ENCODE measurements around the gene SUGT1.
A peak's percentile ranks its signal among the peaks of the same experiment; 100 is the strongest.

Gene SUGT1

DNA sequence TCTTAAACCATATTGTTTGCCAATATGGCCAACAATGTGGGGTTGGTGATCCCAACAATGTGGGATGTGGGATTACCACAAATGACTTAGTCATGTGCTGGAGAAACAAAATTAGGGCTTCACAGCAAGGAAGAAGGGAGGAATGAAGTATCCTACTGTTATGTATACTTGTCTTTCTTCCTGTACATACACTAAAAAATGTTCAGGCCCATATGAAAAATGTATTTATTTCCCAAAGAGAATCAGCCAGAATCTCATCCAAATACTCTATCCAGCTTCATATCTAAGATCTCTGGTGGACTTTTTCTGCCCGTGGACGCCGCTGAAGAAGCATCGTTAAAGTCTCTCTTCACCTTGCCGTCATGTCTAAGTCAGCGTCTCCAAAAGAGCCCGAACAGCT is 10.5 kb upstream of the SUGT1 start, which contains the start of gene HNRNPA1L2:
Gene HNRNPA1L2, plus strand, starts transcription at position 301 of the 400 bp plus-strand sequence. Its CDS starts 62 bp downstream, at position 363.
- Histone ChIP-seq H3K9me3 (ENCODE audit: control insufficient read depth, low read length) (no peaks in the 10 kb centered on the region), H3K4me3 (ENCODE audit: low read depth, low read length) (no peak within 1 kb of the TSS), H3K4me2 (ENCODE audit: low read length) (no peak within 1 kb of the TSS), H3K4me1 (no peaks in the 10 kb centered on the region), H3K27me3 (ENCODE audit: control insufficient read depth, insufficient read depth, low read length) (no peaks in the 10 kb centered on the region), H3K27ac (no peak within 1 kb of the TSS), H3K36me3 (ENCODE audit: control insufficient read depth, insufficient read depth, low read length) (no peaks in the 10 kb centered on the region), H3K79me2 (no peaks in the 10 kb centered on the region), H3K9ac (no peak within 1 kb of the TSS), H2AFZ (no peak within 1 kb of the TSS)
- TF ChIP-seq, protein P1, sequence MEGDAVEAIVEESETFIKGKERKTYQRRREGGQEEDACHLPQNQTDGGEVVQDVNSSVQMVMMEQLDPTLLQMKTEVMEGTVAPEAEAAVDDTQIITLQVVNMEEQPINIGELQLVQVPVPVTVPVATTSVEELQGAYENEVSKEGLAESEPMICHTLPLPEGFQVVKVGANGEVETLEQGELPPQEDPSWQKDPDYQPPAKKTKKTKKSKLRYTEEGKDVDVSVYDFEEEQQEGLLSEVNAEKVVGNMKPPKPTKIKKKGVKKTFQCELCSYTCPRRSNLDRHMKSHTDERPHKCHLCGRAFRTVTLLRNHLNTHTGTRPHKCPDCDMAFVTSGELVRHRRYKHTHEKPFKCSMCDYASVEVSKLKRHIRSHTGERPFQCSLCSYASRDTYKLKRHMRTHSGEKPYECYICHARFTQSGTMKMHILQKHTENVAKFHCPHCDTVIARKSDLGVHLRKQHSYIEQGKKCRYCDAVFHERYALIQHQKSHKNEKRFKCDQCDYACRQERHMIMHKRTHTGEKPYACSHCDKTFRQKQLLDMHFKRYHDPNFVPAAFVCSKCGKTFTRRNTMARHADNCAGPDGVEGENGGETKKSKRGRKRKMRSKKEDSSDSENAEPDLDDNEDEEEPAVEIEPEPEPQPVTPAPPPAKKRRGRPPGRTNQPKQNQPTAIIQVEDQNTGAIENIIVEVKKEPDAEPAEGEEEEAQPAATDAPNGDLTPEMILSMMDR (IDR thresholded peaks at IDR 0.05), result no peak

DNA sequence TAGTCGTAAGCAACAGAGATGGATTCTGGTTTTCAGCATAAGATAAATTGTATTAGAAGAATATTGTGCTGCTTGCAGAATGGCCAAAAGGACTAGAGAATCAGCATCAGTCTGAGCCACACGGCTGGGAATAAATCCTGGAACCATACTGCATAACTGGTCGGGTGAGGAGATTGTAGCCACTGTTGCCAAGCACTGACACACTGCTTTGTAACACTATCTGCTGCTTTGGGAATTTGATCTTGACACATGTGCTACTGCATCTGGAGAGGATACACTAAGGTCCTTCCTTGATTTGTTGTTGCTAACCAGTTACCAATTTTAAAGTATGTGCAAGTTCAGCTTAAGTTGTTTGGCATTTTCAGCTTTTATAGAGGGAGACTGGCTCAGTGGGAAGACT is 8.5 kb upstream of the SUGT1 start:
- Histone ChIP-seq H3K4me1 (no peaks in the 10 kb centered on the region), H3K4me2 (ENCODE audit: low read length) (no peak overlapping the region), H3K9ac (no peak overlapping the region), H3K9me3 (ENCODE audit: control insufficient read depth, low read length) (no peaks in the 10 kb centered on the region), H3K36me3 (ENCODE audit: control insufficient read depth, insufficient read depth, low read length) (no peaks in the 10 kb centered on the region), H3K27me3 (ENCODE audit: control insufficient read depth, insufficient read depth, low read length) (no peaks in the 10 kb centered on the region), H3K4me3 (ENCODE audit: low read depth, low read length) (no peak overlapping the region), H3K27ac (no peak overlapping the region), H2AFZ (no peak overlapping the region), H3K79me2 (no peaks in the 10 kb centered on the region)
- TF ChIP-seq, protein P1 (IDR thresholded peaks at IDR 0.05), result no peak

DNA sequence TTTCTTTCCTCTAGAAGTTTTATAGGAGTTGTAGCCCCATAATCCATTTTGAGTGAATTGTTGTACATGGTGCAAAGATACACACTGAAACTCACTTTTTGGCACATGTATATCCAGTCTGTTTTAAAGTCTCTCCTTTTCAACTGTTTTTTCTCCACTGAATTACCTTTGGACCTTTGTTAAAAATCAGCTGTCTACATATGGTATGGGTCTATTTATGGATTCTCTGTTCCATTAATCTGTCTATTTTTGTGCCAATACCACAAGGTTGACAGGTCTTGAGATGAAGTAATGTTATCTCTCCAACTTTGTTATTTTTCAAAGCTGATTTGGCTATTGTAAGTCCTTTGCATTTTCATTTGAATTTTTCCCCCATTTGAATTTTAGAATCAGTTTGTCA is 5.7 kb upstream of the SUGT1 start:
- no peaks in the 10 kb centered on the region for H3K9me3 ChIP-seq (ENCODE audit: control insufficient read depth, low read length)
- TF ChIP-seq, protein P1 (IDR thresholded peaks at IDR 0.05), result no peak
- H3K36me3 ChIP-seq (ENCODE audit: control insufficient read depth, insufficient read depth, low read length), result no peaks in the 10 kb centered on the region
- no peak overlapping the region for H3K9ac ChIP-seq
- H3K4me3 ChIP-seq (ENCODE audit: low read depth, low read length), result no peak overlapping the region
- H3K27ac ChIP-seq, result no peak overlapping the region
- H3K4me2 ChIP-seq (ENCODE audit: low read length), result no peak overlapping the region
- H2AFZ ChIP-seq, result no peak overlapping the region
- H3K79me2 ChIP-seq, result no peaks in the 10 kb centered on the region
- H3K4me1 ChIP-seq, result peaks cover 2% of the 10 kb centered on the region
- H3K27me3 ChIP-seq (ENCODE audit: control insufficient read depth, insufficient read depth, low read length), result no peaks in the 10 kb centered on the region

DNA sequence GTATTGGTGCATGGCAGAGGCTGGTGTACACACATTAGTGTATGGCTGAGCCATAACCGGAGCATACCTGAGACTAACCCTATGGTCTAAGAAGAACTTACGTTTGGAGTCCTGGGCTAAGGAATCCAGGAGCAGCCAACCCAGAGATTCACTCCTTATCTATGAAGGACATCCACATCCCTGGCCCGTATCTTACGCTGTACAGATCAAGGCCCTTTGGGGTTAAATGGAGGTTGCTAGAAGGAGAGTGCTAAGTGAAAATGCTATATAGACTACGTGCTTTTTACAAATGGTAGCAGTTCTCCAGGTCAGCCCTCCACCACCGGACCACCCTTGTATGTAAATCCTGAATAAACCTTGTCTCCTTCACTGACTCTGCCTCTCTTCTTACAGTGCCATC is 1.9 kb upstream of the SUGT1 start:
- H3K4me1 ChIP-seq, result peaks cover 2% of the 10 kb centered on the region
- H3K27ac ChIP-seq, result no peak overlapping the region
- no peak overlapping the region for H2AFZ ChIP-seq
- H3K9ac ChIP-seq, result no peak overlapping the region
- H3K4me2 ChIP-seq (ENCODE audit: low read length), result peak overlapping the region; percentile 86
- H3K36me3 ChIP-seq (ENCODE audit: control insufficient read depth, insufficient read depth, low read length), result no peaks in the 10 kb centered on the region
- H3K4me3 ChIP-seq (ENCODE audit: low read depth, low read length), result no peak overlapping the region
- peaks cover 14% of the 10 kb centered on the region for H3K79me2 ChIP-seq
- no peaks in the 10 kb centered on the region for H3K9me3 ChIP-seq (ENCODE audit: control insufficient read depth, low read length)
- no peaks in the 10 kb centered on the region for H3K27me3 ChIP-seq (ENCODE audit: control insufficient read depth, insufficient read depth, low read length)
- TF ChIP-seq, protein P1 (IDR thresholded peaks at IDR 0.05), result no peak

DNA sequence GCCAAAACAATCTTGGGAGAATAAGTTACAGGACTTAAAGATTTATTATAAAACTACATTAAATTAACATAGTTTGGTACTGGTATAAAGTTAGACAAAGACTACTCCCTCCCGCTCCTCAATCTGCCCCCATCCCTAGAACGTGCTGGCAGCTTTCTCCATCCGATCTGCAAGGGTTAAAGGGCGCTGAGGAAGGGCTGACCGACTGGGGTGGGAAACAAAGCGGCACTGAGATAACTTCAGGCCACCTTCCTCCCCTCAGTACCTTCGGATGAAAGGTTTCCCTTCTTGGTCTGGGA is 790 bp upstream of the SUGT1 start:
- Histone ChIP-seq H3K4me2 (ENCODE audit: low read length) (peak overlapping the region; percentile 86), H3K79me2 (peaks cover 14% of the 10 kb centered on the region), H3K27ac (peak overlapping the region; percentile 100), H3K27me3 (ENCODE audit: control insufficient read depth, insufficient read depth, low read length) (no peaks in the 10 kb centered on the region), H3K9ac (peak overlapping the region; percentile 53), H2AFZ (peak overlapping the region; percentile 95), H3K9me3 (ENCODE audit: control insufficient read depth, low read length) (no peaks in the 10 kb centered on the region), H3K4me3 (ENCODE audit: low read depth, low read length) (peak overlapping the region; percentile 92), H3K36me3 (ENCODE audit: control insufficient read depth, insufficient read depth, low read length) (no peaks in the 10 kb centered on the region), H3K4me1 (peaks cover 2% of the 10 kb centered on the region)
- TF ChIP-seq, protein P1 (IDR thresholded peaks at IDR 0.05), result no peak

Measured in parathyroid adenoma (tissue), 2 donors.